PC-9 (cell line): ENCODE results near the gene ME1. TPM values are rescaled to one million over a fixed set of nuclear protein-coding genes. Genes with fewer than 3 reads are reported as not detected.

ENCODE experiments used
- BruUV-seq: library from RNA; stranded (reverse); fragments of 400-500 nt; replicated peaks from 2 replicates; lab custom pipeline; 2021; lab: Mats Ljungman, UMichigan
- CTCF ChIA-PET: fragments of 300-600 bp; sonication (Branson Sonifier 250); formaldehyde crosslinking; loops from one replicate; lab custom pipeline; 2022; ENCODE audit warnings: antibody characterized with exemption; lab: Charles Lee
- POLR2A ChIA-PET: fragments of 300-600 bp; sonication (Branson Sonifier 250); formaldehyde crosslinking; loops from one replicate; lab custom pipeline; 2022; ENCODE audit warnings: antibody characterized with exemption; ENCODE audit not compliant: unreplicated experiment; lab: Charles Lee
- DNase-seq, 2 experiments: peaks; one replicate each; pipeline versions ENCODE4 v3.0.0 to v3.0.0-alpha.2; 2015 to 2022; ENCODE audit warnings: mixed read lengths in 1 of 2
- H2AFZ ChIP-seq: fragments of 200-600 bp; sonication (generic); 2 replicates; pipeline ENCODE4 v1.8.1; 2017; ENCODE audit warnings: antibody characterized with exemption
- H3F3A ChIP-seq: fragments of 200-600 bp; sonication (generic); 2 replicates; pipeline ENCODE4 v1.8.1; 2017; ENCODE audit warnings: antibody characterized with exemption, mild to moderate bottlenecking, low read depth; ENCODE audit not compliant: insufficient read depth
- H3K27ac ChIP-seq: fragments of 200-600 bp; sonication (generic); 2 replicates; pipeline ENCODE4 v1.6.1; 2016; ENCODE audit warnings: mixed run types
- H3K27me3 ChIP-seq: fragments of 200-600 bp; sonication (generic); 2 replicates; pipeline ENCODE4 v1.6.1; 2016; ENCODE audit warnings: low read depth, mixed run types; ENCODE audit not compliant: insufficient read depth
- H3K36me3 ChIP-seq: fragments of 200-600 bp; sonication (generic); 2 replicates; pipeline ENCODE4 v1.6.1; 2016; ENCODE audit warnings: low read depth, mixed run types
- H3K4me1 ChIP-seq: fragments of 200-600 bp; sonication (generic); replicated peaks from 2 replicates; pipeline ENCODE4 v1.6.1; 2016; ENCODE audit warnings: mixed run types; ENCODE audit not compliant: insufficient read depth
- H3K4me2 ChIP-seq: fragments of 200-600 bp; sonication (generic); 2 replicates; pipeline ENCODE4 v1.6.1; 2017; ENCODE audit warnings: mixed run types
- H3K4me3 ChIP-seq: fragments of 200-600 bp; sonication (generic); 2 replicates; pipeline ENCODE4 v1.6.1; 2016; ENCODE audit warnings: mixed run types
- H3K79me2 ChIP-seq: fragments of 200-600 bp; sonication (generic); 2 replicates; pipeline ENCODE4 v1.6.1; 2017; ENCODE audit warnings: low read depth, mixed run types
- H3K9me2 ChIP-seq: fragments of 200-600 bp; sonication (generic); 2 replicates; pipeline ENCODE4 v1.8.1; 2017; ENCODE audit warnings: mild to moderate bottlenecking; ENCODE audit not compliant: insufficient read depth
- H3K9me3 ChIP-seq: fragments of 200-600 bp; sonication (generic); 2 replicates; pipeline ENCODE4 v1.8.1; 2016; ENCODE audit warnings: low read depth; ENCODE audit not compliant: insufficient read depth
- H4K20me1 ChIP-seq: fragments of 200-600 bp; sonication (generic); 2 replicates; pipeline ENCODE4 v1.8.1; 2017; ENCODE audit not compliant: insufficient read depth
- EZH2 ChIP-seq: fragments of 200-600 bp; sonication (generic); IDR thresholded peaks from 2 replicates; pipeline ENCODE4 v1.8.0; 2017; ENCODE audit warnings: antibody characterized with exemption, low read depth
- intact Hi-C: fragments of 100-400 bp; cut with micrococcal nuclease; formaldehyde crosslinking; loops from one replicate; pipeline ENCODE4 v1.10.0; 2022; ENCODE audit not compliant: unreplicated experiment
- total RNA-seq: library from RNA; stranded (reverse); gene quantifications from 2 replicates; pipeline ENCODE4 v1.2.3, GENCODE V29; 2021
- TF ChIP-seq, protein P1 (sequence below): fragments of 200-600 bp; sonication (generic); conservative IDR thresholded peaks from 2 replicates; pipeline ENCODE4 v1.6.1; 2017; ENCODE audit warnings: mixed run types, antibody characterized with exemption, mild to moderate bottlenecking, moderate library complexity

ME1 gene
- total RNA-seq, 1 experiment from 2014 or later: 111 TPM

DNA sequence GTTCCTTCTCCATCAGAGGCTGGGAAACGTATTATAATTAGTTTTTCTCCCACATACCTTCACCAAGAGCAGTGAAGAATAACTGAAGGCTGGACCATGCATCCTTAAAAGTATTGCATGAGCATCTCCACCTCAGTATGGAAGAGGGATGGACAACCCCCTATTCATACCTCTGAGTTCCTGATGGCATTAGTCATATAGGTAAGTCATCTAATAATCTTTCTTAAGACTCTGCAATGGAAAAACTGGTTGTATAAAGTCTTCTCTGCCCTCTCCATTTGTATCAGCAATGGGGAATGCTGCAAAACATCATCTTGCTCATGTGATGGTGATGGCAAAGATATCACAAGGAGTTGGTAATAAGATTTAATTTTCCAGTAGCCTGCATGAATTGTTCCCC is 262.3 kb downstream of the ME1 start:
- no peak for DNase-seq
- Histone ChIP-seq H3K9me2 (no peaks in the 10 kb centered on the region), H3K36me3 (no peaks in the 10 kb centered on the region), H3K27me3 (no peaks in the 10 kb centered on the region), H4K20me1 (no peaks in the 10 kb centered on the region), H3K4me2 (no peak overlapping the region), H3K4me1 (no peaks in the 10 kb centered on the region), H3F3A (no peaks in the 10 kb centered on the region), H2AFZ (no peak overlapping the region), H3K4me3 (no peak overlapping the region), H3K9me3 (no peaks in the 10 kb centered on the region), H3K27ac (no peak overlapping the region), H3K79me2 (no peaks in the 10 kb centered on the region)
- intact Hi-C loops: no loop called here
- POLR2A ChIA-PET: no interaction called here
- TF ChIP-seq EZH2: no peak
- TF ChIP-seq, protein P1, sequence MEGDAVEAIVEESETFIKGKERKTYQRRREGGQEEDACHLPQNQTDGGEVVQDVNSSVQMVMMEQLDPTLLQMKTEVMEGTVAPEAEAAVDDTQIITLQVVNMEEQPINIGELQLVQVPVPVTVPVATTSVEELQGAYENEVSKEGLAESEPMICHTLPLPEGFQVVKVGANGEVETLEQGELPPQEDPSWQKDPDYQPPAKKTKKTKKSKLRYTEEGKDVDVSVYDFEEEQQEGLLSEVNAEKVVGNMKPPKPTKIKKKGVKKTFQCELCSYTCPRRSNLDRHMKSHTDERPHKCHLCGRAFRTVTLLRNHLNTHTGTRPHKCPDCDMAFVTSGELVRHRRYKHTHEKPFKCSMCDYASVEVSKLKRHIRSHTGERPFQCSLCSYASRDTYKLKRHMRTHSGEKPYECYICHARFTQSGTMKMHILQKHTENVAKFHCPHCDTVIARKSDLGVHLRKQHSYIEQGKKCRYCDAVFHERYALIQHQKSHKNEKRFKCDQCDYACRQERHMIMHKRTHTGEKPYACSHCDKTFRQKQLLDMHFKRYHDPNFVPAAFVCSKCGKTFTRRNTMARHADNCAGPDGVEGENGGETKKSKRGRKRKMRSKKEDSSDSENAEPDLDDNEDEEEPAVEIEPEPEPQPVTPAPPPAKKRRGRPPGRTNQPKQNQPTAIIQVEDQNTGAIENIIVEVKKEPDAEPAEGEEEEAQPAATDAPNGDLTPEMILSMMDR: no peak
- no TSS peak for BruUV-seq
- CTCF ChIA-PET: no interaction called here

DNA sequence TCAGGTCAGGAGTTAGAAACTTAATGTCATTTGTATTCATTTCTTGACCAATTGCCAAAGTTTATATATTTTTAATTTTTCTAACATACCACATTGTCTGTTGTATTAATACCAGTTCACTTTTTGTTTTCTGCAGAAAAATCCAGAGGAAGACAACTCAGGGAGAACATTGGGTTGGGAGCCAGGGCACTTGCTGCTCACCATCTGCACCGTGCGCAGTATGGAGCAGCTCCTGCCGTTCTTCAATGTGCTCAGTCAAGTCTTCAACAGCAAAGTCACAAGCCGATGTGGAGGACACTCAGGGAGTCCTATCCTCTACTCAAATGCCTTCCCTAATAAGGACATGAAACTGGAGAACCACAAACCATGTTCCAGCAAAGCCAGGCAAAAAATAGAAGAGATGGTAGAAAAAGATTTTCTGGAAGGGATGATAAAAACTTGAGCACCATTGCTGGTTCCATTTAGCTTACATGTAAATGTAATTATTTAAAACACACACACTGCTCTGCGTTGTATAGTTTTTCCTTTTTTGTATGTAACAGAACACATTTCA is 263.0 kb downstream of the ME1 start:
- no peaks in the 10 kb centered on the region for H4K20me1 ChIP-seq
- no peaks in the 10 kb centered on the region for H3K4me1 ChIP-seq
- no peak overlapping the region for H2AFZ ChIP-seq
- no peak for DNase-seq
- no peaks in the 10 kb centered on the region for H3K9me3 ChIP-seq
- CTCF ChIA-PET: no interaction called here
- no peak overlapping the region for H3K4me2 ChIP-seq
- H3K27ac ChIP-seq: no peak overlapping the region
- POLR2A ChIA-PET: no interaction called here
- intact Hi-C loops: no loop called here
- H3K27me3 ChIP-seq: no peaks in the 10 kb centered on the region
- no peaks in the 10 kb centered on the region for H3K79me2 ChIP-seq
- H3K9me2 ChIP-seq: no peaks in the 10 kb centered on the region
- TF ChIP-seq, protein P1: no peak
- no peak for TF ChIP-seq EZH2
- no TSS peak for BruUV-seq
- H3K36me3 ChIP-seq: no peaks in the 10 kb centered on the region
- H3K4me3 ChIP-seq: no peak overlapping the region
- H3F3A ChIP-seq: no peaks in the 10 kb centered on the region

Other genes with a start within 250 kb of the ME1 start
- gene PGM3, start 237.8 kb downstream of the ME1 start, total RNA-seq: 22.1 and 33.8 TPM in 2 replicates
- 1.8 and 2.1 TPM in 2 replicates for gene RWDD2A, start 237.7 kb downstream of the ME1 start, total RNA-seq
- not detected in 2 replicates for gene PRSS35, start 81.5 kb upstream of the ME1 start, total RNA-seq